ENCODE data around the gene USP49.

The USP49 gene

GRCh38 chr6:41771058-41771983, 123.9 kb downstream of the USP49 start:
- no peak overlapping the region for H3K9ac ChIP-seq (ENCODE audit: low read depth, low read length, poor library complexity)
- H2BK120ac ChIP-seq (ENCODE audit: low read depth, low read length): no peak overlapping the region
- no peak overlapping the region for H3K4me3 ChIP-seq (ENCODE audit: low read length in 2 of 2)
- no peak overlapping the region for H2BK5ac ChIP-seq (ENCODE audit: low read length)
- no peak overlapping the region for H2BK12ac ChIP-seq (ENCODE audit: low read length)
- no peak overlapping the region for H2AFZ ChIP-seq (ENCODE audit: low read length)
- no peak overlapping the region for H3K18ac ChIP-seq (ENCODE audit: low read length)
- H2AK5ac ChIP-seq (ENCODE audit: low read depth, low read length): no peak overlapping the region
- H3K4ac ChIP-seq (ENCODE audit: low read length): no peak overlapping the region
- H3K23ac ChIP-seq (ENCODE audit: low read depth, low read length, poor library complexity): no peak overlapping the region
- no peak overlapping the region for H3K14ac ChIP-seq (ENCODE audit: low read length)
- H3K9me3 ChIP-seq (replicated peaks in 1 of 2; ENCODE audit: control insufficient read depth in 2 of 2, insufficient read depth in 1 of 2, low read depth in 1 of 2, low read length in 2 of 2): no peaks in the 10 kb centered on the region
- H3K4me2 ChIP-seq (ENCODE audit: insufficient read depth, low read length, poor library complexity, severe bottlenecking): no peak overlapping the region
- no peaks in the 10 kb centered on the region for H3K79me1 ChIP-seq (ENCODE audit: low read depth, low read length)
- H4K91ac ChIP-seq (ENCODE audit: low read depth, low read length, poor library complexity): no peak overlapping the region
- peaks cover 9 to 11% of the 10 kb centered on the region in 2 donors for H3K4me1 ChIP-seq (ENCODE audit: control insufficient read depth in 2 of 2, insufficient read depth in 1 of 2, low read depth in 1 of 2, low read length in 2 of 2)
- H3K27me3 ChIP-seq (ENCODE audit: control insufficient read depth in 3 of 3, insufficient read depth in 3 of 3, low read depth in 1 of 3, low read length in 3 of 3): no peaks in the 10 kb centered on the region
- H2BK15ac ChIP-seq (ENCODE audit: low read length): no peak overlapping the region
- DNase-seq (ENCODE audit: low spot score): no peak
- peaks cover 27 to 45% of the 10 kb centered on the region in 2 donors for H3K36me3 ChIP-seq (replicated peaks in 1 of 2; ENCODE audit: control insufficient read depth in 2 of 2, insufficient read depth in 2 of 2, low read length in 2 of 2)
- no peak overlapping the region for H3K27ac ChIP-seq (replicated peaks; ENCODE audit: low read length)
- no peak overlapping the region for H4K8ac ChIP-seq (ENCODE audit: low read depth, low read length)
- no CpG with 5 or more reads among the region's 29 CpGs for WGBS, 2 donors (ENCODE audit: extremely low coverage in 2 of 2, insufficient read length in 2 of 2, insufficient replicate concordance in 1 of 2)

DNA sequence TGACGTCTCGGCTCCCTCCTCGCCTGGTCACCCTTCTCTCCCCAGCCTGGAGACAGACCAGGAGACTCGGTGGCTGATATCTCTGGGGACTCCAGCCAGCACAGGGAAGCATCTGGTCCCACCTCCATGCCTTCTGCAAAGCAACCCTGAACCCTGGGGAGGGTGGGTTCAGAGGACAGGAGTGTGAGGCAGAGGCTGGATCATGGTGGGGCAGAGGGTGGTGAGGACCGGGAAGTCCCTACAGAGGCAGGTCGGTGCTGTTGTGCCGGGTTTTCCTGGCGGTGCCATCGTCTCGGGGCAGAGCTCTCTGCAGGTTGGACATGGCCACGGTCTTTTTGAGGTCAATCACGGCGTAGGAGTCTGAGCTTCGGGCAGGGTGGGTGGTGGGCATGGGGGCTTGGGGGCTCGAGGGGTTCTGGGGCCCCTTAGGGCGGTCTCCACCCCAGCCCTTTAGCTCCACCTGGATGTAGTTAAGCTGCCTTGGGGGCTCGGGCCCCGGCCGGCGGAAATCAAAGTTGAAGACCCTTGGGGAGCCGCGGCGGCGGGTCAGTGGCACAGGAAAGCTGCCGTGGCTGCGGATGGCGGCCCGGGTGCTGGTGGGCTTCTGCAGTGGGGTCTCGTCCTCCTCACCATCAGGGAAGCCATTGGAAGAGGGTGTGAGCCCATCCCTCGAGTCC, 124.7 kb downstream of the USP49 start:
- H2AFZ ChIP-seq (ENCODE audit: low read length): no peak overlapping the region
- H4K91ac ChIP-seq (ENCODE audit: low read depth, low read length, poor library complexity): no peak overlapping the region
- H2BK5ac ChIP-seq (ENCODE audit: low read length): no peak overlapping the region
- H3K9me3 ChIP-seq (replicated peaks in 1 of 2; ENCODE audit: control insufficient read depth in 2 of 2, insufficient read depth in 1 of 2, low read depth in 1 of 2, low read length in 2 of 2): no peaks in the 10 kb centered on the region
- no peak overlapping the region for H2BK120ac ChIP-seq (ENCODE audit: low read depth, low read length)
- peaks cover 9 to 11% of the 10 kb centered on the region in 2 donors for H3K4me1 ChIP-seq (ENCODE audit: control insufficient read depth in 2 of 2, insufficient read depth in 1 of 2, low read depth in 1 of 2, low read length in 2 of 2)
- no peak overlapping the region for H3K4me3 ChIP-seq (ENCODE audit: low read length in 2 of 2)
- H3K27me3 ChIP-seq (ENCODE audit: control insufficient read depth in 3 of 3, insufficient read depth in 3 of 3, low read depth in 1 of 3, low read length in 3 of 3): no peaks in the 10 kb centered on the region
- no peak overlapping the region for H3K4ac ChIP-seq (ENCODE audit: low read length)
- no peak for DNase-seq (ENCODE audit: low spot score)
- no peak overlapping the region for H2BK12ac ChIP-seq (ENCODE audit: low read length)
- no peak overlapping the region for H2AK5ac ChIP-seq (ENCODE audit: low read depth, low read length)
- no peak overlapping the region for H3K18ac ChIP-seq (ENCODE audit: low read length)
- peaks cover 23 to 40% of the 10 kb centered on the region in 2 donors for H3K36me3 ChIP-seq (replicated peaks in 1 of 2; ENCODE audit: control insufficient read depth in 2 of 2, insufficient read depth in 2 of 2, low read length in 2 of 2)
- no CpG with 5 or more reads among the region's 30 CpGs for WGBS, 2 donors (ENCODE audit: extremely low coverage in 2 of 2, insufficient read length in 2 of 2, insufficient replicate concordance in 1 of 2)
- H4K8ac ChIP-seq (ENCODE audit: low read depth, low read length): no peak overlapping the region
- H3K4me2 ChIP-seq (ENCODE audit: insufficient read depth, low read length, poor library complexity, severe bottlenecking): no peak overlapping the region
- no peak overlapping the region for H3K9ac ChIP-seq (ENCODE audit: low read depth, low read length, poor library complexity)
- no peaks in the 10 kb centered on the region for H3K79me1 ChIP-seq (ENCODE audit: low read depth, low read length)
- peak overlapping the region; percentile 53 for H3K23ac ChIP-seq (ENCODE audit: low read depth, low read length, poor library complexity)
- H2BK15ac ChIP-seq (ENCODE audit: low read length): no peak overlapping the region
- no peak overlapping the region for H3K14ac ChIP-seq (ENCODE audit: low read length)
- H3K27ac ChIP-seq (replicated peaks; ENCODE audit: low read length): no peak overlapping the region

GRCh38 chr6:41769376-41769775, 125.8 kb downstream of the USP49 start:
- Histone ChIP-seq H2BK120ac (ENCODE audit: low read depth, low read length) (no peak overlapping the region), H2BK12ac (ENCODE audit: low read length) (no peak overlapping the region), H3K27ac (replicated peaks; ENCODE audit: low read length) (no peak overlapping the region), H3K4ac (ENCODE audit: low read length) (no peak overlapping the region), H3K4me1 (ENCODE audit: control insufficient read depth in 2 of 2, insufficient read depth in 1 of 2, low read depth in 1 of 2, low read length in 2 of 2) (peaks cover 9 to 11% of the 10 kb centered on the region in 2 donors), H3K9me3 (replicated peaks in 1 of 2; ENCODE audit: control insufficient read depth in 2 of 2, insufficient read depth in 1 of 2, low read depth in 1 of 2, low read length in 2 of 2) (no peaks in the 10 kb centered on the region), H3K14ac (ENCODE audit: low read length) (no peak overlapping the region), H3K9ac (ENCODE audit: low read depth, low read length, poor library complexity) (no peak overlapping the region), H3K18ac (ENCODE audit: low read length) (no peak overlapping the region), H4K8ac (ENCODE audit: low read depth, low read length) (no peak overlapping the region), H3K23ac (ENCODE audit: low read depth, low read length, poor library complexity) (no peak overlapping the region), H2BK15ac (ENCODE audit: low read length) (no peak overlapping the region), H2BK5ac (ENCODE audit: low read length) (peak overlapping the region; percentile 54), H3K36me3 (replicated peaks in 1 of 2; ENCODE audit: control insufficient read depth in 2 of 2, insufficient read depth in 2 of 2, low read length in 2 of 2) (peaks cover 14 to 28% of the 10 kb centered on the region in 2 donors), H3K4me2 (ENCODE audit: insufficient read depth, low read length, poor library complexity, severe bottlenecking) (no peak overlapping the region), H4K91ac (ENCODE audit: low read depth, low read length, poor library complexity) (no peak overlapping the region), H2AFZ (ENCODE audit: low read length) (no peak overlapping the region), H3K27me3 (ENCODE audit: control insufficient read depth in 3 of 3, insufficient read depth in 3 of 3, low read depth in 1 of 3, low read length in 3 of 3) (no peaks in the 10 kb centered on the region), H3K4me3 (ENCODE audit: low read length in 2 of 2) (no peak overlapping the region), H3K79me1 (ENCODE audit: low read depth, low read length) (no peaks in the 10 kb centered on the region), H2AK5ac (ENCODE audit: low read depth, low read length) (no peak overlapping the region)
- no CpG with 5 or more reads among the region's 8 CpGs for WGBS, 2 donors (ENCODE audit: extremely low coverage in 2 of 2, insufficient read length in 2 of 2, insufficient replicate concordance in 1 of 2)
- DNase-seq (ENCODE audit: low spot score): no peak

All from neuronal stem cell (in vitro differentiated cells).